GM18526 (cell line): Measurements from ENCODE around the gene WFDC11.

ENCODE experiments used
- POLR2A ChIP-seq: IDR thresholded peaks from 3 replicates; pipeline ENCODE4 v1.6.1; 2011; ENCODE audit not compliant: insufficient read length; ENCODE audit errors: extremely low read depth

The WFDC11 gene

DNA sequence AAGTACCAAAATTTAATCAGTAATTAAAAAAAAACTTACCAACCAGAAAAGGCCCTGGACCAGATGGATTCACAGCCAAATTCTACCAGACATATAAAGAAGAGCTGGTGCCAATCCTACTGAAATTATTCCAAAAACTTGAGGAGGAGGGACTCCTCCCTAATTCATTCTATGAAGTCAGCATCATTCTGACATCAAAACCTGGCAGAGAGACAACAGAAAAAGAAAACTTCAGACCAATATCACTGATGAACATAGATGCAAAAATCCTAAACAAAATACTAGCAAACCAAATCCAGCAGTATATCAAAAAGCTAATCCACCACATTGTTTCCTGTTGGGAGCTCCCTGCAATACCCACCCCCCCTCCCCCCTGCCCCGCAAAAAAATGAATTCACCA is at the start of gene WFDC11:
TSS of gene WFDC11 (minus strand) at position 101 of the 400 bp plus-strand sequence. CDS start 19,639 bp downstream, outside the sequence.
- TF ChIP-seq POLR2A, result no peak

DNA sequence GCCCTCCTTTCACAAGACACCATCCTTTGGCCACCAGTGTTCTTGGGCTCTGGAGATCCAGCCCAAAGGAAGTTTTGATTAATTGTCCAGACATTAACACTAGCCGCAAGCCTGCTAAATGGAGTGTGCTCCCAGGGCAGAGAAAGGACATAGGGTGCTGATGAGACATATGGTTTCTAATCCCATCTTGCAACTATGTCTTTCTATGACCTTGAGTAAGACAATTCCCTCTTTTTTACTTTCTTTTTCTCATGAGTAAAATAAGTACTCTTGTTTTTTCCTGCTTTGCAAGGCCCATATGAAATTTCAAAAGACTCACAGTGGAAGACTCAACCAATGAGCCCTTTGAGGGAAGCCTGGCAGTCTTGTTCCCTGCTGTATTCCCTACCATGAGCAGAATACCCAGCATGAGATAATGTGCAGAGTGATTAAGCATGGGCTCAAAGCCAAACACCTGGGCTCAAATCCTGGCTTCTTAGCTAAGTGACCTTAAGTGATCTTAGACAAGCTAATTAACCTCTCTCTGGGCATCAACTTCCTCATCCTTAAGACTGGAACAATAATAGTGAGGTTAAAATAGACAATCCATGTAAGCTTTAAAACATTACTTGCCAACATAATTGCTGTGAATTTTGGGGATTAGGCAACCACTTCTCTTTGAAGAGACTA is 35.1 kb upstream of the WFDC11 start, which contains the start of gene WFDC10B:
TSS of gene WFDC10B (minus strand) at position 51 of the 669 bp plus-strand sequence. CDS start 19,027 bp downstream, outside the sequence.
- no peak for TF ChIP-seq POLR2A

DNA sequence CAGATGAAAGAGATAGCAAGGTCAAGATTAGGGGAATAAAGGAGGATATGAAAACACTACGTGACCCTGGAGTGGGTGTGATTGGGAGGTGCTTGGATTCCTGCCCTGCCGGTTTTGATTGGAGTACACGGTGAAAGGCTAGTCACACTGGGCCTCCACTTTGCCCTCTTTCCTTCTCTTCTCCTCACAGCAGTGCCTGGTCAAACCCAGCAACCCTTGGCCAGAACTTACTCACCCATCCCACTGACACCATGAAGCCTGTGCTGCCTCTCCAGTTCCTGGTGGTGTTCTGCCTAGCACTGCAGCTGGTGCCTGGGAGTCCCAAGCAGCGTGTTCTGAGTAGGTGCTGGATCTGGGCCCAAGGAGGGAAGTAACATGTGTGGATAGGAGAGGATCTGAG is 31.8 kb upstream of the WFDC11 start, which contains the start of gene WFDC13:
TSS of gene WFDC13 (plus strand) at position 166 of the 400 bp plus-strand sequence. CDS start at position 252, 86 bp downstream.
- no peak for TF ChIP-seq POLR2A

DNA sequence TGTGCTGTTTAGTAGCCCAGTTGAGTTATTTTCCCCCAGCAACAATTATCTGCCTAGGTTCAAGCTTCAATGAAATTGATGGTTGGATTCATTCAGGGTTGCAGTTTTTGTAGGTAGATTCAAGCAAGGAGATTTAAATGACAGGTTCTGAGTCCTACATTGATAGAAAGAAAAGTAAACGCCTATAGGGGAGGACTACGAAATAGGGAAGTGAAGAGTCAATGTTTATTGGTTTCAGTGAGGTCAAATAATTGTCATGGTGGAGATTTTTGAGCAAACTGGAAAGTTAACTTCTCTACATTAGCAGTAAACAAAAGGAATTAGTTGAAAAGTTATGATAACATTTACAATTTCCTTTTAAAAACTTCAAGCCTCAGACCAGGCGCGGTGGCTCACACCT is 31.1 kb upstream of the WFDC11 start:
- no peak for TF ChIP-seq POLR2A

DNA sequence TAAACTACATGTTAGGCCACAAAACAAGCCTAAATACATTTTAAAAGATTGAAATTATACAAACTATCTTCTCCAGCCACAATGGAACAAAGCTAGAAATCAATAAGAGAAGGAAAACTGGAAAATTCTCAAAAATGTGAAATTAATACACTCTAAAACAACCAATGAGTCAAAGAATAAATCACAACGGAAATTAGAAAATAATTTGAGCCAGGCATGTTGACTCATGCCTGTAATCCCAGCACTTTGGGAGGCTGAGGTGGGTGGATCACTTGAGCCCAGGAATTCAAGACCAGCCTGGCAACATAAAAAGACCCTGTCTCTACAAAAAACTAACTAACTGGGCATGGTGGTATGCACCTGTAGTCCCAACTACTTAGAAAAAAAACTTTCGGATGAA is 25.5 kb upstream of the WFDC11 start:
- no peak for TF ChIP-seq POLR2A

DNA sequence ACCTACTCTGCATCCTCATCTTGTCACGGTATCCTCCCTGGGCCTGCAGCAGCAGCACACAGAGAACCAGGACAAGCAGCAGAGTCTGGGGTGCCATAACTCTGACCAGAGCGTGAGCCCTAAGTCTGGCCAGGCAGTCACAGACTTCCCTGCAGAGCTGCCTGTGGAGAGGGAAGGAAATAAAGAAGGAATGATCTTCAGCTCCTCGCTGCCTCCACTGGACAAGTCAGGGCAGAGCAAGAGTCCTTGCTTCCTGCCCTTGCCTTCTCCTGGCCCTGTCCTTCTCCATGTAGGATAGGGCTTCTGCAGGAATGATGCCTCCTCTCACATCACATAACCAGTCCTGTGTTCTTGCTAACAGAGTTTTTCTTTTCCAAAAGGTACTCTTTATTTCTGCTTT is 15.9 kb upstream of the WFDC11 start:
- TF ChIP-seq POLR2A, result no peak

DNA sequence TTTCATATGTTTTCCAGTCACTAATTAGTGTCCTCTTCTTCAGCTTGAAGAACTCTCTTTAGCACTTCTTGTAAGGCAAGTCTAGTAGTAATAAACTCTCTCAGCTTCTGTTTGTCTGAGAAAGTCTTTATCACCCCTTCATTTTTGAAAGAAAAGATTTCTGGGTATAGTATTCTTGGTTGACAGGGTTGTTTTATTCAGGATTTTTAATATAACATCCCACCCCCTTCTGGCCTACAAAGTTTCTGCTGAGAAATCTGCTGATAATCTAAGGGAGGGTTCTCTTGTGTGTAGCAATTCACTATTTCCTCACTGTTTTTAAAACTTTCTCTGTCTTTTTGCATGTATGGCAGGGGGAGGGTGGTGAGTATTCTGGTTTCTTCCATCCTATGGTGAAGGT is 9.6 kb upstream of the WFDC11 start:
- TF ChIP-seq POLR2A, result no peak

DNA sequence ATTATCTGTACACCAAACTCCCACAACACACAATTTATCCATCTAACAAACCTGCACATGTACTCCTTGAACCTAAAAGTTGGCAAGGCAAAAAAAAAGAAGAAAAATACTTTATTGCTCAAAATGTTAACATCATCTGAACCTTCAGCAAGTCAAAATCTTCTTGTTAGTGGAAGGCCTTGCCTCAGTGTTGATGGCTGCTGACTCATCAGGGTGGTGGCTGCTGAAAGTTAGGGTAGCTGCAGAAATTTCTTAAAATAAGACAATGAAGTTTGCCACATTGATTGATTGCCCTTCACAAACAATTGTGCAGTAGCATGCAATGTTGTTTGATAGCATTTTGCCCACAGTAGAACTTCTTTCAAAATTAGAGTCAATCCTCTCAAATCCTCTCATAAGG is 2.7 kb upstream of the WFDC11 start:
- no peak for TF ChIP-seq POLR2A

DNA sequence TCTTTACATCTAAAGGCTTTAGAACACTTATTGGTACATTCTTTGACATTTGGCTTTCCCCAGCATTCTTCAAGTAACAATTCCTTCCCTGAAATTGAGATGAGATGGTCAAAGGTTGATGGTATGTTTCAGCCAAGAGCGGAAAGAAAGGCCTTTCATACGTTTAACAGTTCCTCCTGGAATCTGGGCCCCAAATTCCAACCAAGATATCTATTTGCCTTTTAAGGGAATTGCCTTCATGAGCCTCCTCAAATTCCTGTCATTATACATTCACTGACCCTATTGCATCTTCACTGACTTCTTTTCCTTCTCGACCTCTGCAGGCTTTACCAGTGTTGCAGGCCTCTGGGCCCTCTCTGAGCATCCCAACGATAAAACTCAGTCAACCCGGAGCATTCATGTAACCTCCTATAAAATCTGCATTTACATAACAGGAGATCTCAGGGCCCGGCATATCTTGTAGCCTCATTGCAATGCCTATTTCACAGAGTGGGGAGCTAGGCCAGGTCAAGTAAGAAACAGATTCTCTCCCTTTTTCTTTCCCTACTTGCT is 20.7 kb downstream of the WFDC11 start:
- TF ChIP-seq POLR2A, result no peak

DNA sequence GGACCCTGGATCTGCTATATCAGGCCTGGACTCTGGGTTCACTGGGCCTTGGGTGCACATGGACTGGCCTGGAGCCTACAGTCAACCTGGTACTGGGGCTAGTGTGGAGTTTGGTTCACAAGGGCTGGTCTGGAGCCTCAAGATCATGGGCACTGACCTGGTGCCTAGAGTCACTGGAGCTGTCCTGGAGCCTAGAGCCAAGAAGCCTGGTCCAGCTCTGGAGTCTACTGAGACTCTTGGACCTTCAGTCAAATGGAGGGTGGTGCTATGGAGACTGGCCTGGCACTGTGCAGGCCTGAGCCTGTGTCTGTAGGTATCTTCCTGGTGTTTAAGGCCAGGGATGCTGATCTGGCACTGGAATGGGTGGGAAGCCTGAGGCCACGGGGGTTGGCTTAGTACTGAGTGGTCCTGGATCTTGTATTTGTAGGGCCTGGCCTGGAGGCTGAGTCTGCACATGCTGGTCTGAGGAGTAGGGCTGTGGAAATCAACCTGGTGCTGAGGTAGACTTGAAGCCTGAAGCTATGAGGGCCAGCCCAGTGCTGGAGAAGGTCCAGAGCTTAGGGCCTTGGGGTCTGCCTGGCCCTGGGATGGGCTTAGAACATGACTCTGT is 22.5 kb downstream of the WFDC11 start:
- no peak for TF ChIP-seq POLR2A

DNA sequence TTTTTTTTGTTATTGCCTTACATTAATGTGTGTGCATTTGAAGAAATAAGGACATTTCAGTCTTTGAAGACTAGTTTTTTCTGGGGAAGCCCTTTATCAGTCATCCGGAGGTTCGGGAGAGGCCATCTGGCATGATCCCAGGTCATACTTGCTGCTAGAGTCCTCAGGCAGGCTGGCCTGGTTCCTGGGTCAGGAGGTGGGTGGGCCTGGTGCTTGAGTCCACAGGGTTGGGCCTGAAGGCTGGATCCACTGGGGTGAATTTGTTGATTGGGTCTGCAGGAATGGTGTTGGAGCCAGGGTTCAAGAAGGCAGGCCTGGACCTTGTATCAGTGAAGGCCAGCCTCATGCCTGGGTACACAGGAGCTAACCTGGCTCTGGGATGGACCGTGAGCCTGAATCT is 23.2 kb downstream of the WFDC11 start:
- no peak for TF ChIP-seq POLR2A

DNA sequence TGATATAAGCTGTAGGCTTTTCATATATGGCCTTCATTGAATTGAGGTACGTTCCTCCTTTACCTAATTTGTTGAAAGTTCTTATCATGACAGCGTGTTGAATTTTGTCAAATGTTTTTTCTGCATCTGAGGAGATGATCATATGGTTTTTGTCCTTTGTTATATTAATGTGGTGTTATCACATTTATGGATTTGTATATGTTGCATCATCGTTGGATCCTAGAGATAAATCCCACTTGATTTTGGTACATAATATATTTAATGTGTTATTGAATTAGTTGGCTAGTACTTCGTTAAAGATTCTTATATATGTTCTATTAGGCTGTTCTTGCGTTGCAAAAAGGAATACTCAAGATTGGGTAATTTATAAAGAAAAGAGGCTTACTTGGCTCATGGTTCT is 30.4 kb downstream of the WFDC11 start:
- no peak for TF ChIP-seq POLR2A

DNA sequence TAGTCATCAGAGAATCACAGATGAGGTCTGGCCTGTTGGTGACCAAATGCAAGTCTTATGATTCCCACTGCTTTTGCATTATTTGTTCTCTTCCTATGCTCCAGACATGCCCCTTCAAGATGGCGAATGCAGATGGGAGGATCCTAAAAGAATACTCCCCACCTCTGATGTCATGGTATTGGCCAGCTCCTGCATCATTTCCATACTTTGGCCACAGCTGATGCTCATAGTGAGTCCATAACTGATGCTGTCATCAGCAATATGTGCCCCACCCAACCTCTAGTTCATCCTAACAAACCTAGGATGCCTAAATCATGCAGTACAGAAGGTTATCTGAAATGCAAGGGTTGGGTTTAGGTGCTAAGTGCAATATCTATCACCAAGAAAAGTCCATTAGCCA is 33.5 kb downstream of the WFDC11 start:
- no peak for TF ChIP-seq POLR2A

DNA sequence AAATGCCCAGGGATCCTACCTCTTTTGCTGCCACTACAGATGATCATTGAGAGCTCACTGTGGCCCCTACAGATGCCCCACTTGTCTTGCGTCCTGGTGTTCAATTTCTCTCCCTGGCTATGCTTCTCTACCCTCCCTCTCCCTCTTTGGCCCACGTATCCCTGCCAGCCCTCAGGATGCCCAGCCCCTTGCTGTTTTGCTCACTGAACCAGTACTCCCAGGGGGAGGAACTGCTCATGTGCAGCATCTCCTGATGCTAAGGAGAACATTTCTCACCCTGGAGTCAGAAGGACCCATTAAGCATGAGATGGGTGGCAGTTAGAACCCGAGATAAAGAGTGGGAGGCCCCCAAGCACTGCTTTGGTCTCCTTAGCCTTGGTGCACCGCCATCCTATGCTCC is 38.9 kb downstream of the WFDC11 start, which contains the start of gene WFDC9:
TSS of gene WFDC9 (minus strand) at position 101 of the 400 bp plus-strand sequence. CDS start 21,103 bp downstream, outside the sequence.
- TF ChIP-seq POLR2A, result no peak

DNA sequence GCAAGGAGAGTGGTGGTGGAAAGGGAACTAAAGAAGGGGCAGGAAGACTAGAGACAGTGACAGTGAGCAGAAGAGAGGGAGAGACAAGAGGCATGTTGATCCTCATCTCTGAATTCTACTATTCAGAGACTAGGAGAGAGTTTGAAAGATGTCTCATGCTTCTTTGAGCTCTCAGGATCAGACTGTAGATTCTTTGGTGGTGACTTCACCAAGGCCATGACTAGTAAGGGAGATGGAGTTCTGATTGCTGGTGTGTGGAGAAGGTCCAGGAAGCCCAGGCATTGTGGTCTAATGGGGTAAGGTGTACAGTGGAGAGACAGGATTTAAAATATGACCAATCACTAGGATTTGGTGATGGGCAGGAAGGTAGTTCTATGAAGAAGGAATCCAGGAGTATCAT is 39.7 kb downstream of the WFDC11 start:
- TF ChIP-seq POLR2A, result no peak

DNA sequence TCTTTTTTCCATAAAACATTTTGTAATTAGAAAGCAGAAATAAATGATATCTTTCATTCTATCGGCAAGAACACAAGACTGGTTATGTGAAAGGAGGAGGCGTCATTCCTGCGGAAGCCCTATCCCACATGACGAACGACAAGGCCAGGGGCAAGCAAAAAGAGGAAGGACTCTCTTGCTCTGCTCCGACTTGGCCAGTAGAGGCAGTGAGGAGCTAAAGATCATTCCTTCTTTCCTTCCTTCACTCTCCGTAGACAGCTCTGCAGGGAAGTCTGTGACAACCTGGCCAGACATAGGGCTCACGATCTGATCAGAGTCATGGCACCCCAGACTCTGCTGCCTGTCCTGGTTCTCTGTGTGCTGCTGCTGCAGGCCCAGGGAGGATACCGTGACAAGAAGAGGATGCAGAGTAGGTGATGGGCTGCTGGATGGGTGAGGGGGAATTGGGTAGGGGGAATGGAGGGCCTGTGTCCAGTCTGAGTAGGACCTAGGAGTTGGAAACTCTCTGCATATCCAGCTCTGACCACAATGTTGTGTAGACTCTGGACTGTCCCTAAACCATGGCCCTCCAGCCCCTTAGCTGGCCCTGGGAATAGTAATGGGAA is 40.4 kb downstream of the WFDC11 start, which contains the start of gene WFDC10A:
TSS of gene WFDC10A (plus strand) at position 244 of the 605 bp plus-strand sequence. CDS start at position 319, 75 bp downstream.
- no peak for TF ChIP-seq POLR2A

DNA sequence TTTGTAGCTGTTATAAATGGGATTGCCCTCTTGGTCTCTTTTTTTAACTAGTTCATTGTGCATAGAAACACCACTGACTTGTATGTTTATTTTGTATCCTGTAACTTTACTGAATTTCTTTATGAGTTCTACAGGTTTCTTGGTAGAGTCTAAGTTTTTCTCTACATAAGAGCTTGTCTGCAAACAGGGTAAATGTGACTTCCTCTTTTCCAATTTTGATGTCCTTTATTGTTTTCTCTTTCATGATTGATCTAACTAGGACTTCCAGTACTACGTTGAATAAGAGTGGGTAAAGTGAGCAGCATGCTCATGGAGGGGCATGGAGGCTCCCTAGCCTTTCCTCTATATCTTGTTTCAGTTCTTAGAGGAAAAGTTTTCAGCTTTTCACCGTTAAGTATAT is 43.5 kb downstream of the WFDC11 start:
- no peak for TF ChIP-seq POLR2A
